Activated T-cell treated with anti-CD3 and anti-CD28 coated beads for 4 hours (primary cell): ENCODE measurements around the gene ICOS.
"Not testable (repeated sequence)": the region's sequence is repeated elsewhere in the genome, so short reads cannot be mapped to it uniquely, and the experiment has no call there.

ENCODE experiments used
- DNase-seq: peaks from one replicate; pipeline ENCODE4 v3.0.0-alpha.2; 2020

Gene ICOS

DNA sequence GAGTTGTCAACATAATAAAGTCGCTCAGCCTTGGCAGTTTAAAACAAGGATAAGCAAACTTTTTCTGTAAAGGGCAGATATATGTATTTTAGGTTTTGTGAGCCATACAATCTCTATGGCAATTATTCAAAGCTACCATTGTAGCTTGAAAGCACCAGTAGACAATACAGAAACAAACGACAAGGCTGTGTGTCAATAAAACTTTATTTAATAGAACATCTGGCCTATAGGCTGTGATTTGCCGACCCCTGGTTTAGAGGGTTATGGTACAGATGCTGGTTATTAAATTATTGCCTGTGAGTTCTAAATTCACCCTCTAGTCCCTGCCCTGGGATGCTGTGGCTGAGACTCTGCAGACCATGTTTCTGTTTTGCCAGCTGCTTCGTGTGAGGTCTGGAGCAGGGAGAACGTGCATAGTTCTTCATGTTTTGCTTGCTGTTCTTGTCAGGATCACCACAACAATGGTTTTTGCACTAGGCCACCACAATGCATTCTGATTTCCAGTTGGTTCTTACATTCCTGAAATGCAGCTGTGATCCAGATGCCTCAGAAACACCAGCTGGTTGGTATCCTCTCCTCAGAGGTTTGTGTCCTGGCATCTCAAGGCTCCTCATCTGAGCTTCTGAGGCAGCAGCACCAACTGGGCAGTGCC lies 46.6 kb downstream of the ICOS start:
- no peak for DNase-seq

DNA sequence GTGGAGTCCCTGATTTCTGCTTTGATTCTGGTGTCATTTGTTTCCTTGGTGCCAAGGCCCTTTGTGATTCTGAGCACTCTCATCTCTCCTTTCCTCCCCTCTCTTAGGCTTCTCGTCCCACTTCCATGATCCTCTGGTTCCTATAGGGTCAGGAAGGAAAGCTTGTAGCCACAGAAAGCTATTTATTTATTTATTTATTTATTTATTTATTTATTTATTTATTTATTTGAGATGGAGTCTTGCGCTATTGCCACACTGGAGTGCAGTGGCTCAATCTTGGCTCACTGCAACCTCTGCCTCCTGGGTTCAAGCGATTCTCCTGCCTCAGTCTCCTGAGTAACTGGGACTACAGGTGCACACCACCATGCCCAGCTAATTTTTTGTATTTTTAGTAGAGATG lies 49.4 kb downstream of the ICOS start:
- DNase-seq = not testable (repeated sequence)

- DNase-seq = no peak
Measured at GRCh38 chr2:203987959-203988358, 51.4 kb downstream of the ICOS start.

- DNase-seq = no peak
Measured at GRCh38 chr2:203988500-203989260, 52.1 kb downstream of the ICOS start.

- no peak for DNase-seq
Measured at GRCh38 chr2:203989521-203989920, 53.0 kb downstream of the ICOS start.

DNA sequence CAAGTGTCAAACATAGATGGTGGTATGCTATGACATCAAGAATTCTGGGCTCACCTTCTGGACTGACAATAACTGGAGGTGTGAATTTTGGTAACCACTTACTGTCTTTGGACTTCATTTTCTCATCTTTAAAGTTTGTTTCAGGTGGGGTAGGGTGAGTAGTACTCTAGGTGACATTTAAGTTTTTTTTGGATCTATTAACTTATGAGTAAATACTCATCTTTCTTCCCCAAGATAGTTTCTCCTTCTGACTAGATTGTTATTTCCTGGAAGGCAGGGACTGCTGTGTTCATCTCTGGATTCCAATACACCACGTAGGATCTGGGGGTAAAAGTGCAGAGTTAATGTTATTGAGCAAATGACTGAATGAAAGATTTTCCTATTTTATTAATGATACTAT lies 55.9 kb downstream of the ICOS start:
- no peak for DNase-seq

- no peak for DNase-seq
Measured at GRCh38 chr2:203993011-203993410, 56.4 kb downstream of the ICOS start.

DNA sequence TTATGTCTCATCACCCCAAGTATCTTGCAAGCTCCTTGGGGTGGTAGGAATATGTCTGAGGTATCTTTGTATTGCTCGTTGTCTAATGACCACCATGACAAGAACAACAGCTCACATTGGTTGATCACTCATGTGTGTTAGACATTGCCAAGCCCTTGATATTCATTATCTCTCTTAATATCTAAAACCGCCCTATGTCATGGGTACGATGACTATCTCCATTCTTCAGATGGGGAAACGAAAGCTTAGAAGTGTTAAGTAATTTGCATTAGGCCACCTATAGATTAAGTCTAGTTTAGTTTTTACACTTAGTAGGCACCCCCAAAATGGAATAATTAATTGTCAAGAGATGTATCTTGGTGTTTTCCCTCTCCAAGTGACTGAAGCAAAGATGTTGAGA lies 57.0 kb downstream of the ICOS start:
- DNase-seq = no peak

- DNase-seq = no peak
Measured at GRCh38 chr2:203994735-203995134, 58.2 kb downstream of the ICOS start.

DNA sequence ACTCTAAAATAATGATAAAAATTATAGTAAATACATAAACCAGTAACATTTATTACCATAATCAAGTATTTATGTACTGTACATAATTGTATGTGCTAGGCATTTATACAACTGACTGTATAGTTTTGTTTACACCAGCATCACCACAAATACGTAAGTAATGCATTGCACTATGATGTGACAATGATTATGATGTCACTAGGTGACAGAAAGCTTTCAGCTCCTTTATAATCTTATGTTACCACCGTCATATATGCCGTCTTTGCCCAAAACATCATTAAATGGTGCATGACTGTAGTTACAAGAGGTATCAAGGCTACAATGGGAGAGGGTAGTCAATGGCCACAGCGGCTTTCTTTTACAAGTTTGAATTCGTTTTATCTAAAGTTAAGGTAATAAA lies 60.1 kb downstream of the ICOS start:
- DNase-seq = no peak

DNA sequence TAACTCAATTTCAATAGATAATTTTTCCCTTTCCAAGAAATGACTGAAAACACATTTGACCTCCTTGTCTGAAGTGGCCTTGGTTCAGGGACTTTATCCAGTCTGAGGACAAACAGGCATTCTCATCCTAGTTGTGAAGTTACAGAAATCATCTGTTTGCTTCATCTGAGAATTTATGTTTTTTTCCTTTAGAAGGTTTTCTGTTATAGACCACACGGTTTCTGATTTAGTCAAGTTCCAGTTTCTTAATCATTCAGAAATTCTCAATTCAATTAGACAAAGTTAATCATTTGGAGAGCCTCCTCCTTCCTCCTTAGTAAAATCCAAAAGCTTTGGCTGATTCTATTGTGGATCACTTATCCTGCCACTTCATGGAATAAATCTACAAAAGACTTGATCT lies 60.9 kb downstream of the ICOS start:
- DNase-seq = no peak

DNA sequence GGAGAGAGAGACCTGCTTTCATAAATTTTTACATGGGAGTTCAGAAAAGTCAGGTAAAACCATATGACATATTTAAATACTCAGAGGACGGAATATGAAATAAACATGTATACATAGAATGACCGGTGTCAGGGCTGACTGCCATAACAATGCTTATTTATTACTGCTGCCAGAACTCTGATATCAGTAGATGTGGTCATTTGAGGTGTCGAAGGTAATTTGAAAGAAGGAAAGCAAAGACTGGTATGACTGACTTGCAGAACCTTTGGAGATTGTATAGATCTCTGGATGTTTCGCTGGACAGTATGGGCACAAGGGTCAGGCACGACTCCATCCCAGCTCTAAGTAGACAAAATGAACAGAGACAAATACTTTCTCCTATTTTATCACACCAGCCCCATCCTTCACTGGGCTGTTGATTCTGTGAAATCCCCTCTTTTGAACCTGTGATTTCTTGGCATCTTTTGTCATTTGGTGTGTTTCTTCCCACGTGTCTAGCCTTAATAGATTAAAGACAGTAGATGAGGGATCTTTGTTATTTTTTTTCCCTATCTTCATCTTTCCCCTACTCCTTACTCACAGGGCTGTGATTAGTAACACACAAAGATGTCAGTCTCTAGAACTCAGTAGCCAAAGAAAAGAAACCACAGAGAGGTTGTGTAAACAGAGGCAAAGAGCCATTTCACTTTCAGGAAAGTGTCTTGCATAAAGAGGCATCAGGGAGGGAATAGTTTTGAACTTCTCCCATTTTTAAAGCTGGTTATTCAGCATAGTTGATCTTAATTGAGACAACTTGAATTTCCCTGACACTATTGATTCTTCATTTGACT lies 61.6 kb downstream of the ICOS start:
- no peak for DNase-seq

- no peak for DNase-seq
Measured at GRCh38 chr2:203999835-204000234, 63.3 kb downstream of the ICOS start.

DNA sequence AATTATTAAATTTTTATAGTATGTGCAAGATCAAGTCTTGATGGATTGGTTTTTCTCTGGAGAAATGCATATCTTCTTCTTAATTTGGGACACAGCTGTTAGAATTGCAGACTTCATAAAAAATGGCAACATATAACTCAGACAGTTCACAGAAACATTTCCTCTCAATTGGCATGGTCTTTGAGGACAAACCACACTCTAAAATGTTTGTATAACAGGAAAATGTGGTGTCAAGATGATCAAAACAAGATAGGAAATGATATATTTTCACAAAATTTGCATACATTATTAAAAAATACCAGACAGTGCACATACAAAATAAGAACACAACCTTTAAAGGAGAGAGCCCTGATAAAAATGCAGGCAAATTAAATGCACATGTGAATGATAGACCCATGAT lies 63.9 kb downstream of the ICOS start:
- no peak for DNase-seq

GRCh38 chr2:204003276-204003990 lies 66.9 kb downstream of the ICOS start:
- no peak for DNase-seq

DNA sequence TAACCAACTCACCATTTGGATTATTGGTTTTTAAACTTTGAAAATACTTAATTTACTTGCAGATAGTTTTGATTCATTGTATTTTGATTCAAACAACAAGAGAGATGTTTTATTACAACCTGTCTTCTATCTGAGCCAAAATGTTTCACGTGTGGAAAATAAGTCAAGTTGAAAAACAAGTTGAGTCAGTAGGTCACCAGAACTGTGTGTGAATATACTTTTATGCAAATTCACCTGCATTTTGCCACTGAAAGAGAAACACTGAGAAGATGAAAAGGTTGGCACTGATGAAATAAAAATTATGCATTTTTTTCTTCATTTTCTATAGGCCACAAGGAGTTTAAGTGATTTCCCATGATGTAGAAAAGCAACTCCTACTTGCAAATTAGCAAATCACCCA lies 68.3 kb downstream of the ICOS start:
- no peak for DNase-seq

DNA sequence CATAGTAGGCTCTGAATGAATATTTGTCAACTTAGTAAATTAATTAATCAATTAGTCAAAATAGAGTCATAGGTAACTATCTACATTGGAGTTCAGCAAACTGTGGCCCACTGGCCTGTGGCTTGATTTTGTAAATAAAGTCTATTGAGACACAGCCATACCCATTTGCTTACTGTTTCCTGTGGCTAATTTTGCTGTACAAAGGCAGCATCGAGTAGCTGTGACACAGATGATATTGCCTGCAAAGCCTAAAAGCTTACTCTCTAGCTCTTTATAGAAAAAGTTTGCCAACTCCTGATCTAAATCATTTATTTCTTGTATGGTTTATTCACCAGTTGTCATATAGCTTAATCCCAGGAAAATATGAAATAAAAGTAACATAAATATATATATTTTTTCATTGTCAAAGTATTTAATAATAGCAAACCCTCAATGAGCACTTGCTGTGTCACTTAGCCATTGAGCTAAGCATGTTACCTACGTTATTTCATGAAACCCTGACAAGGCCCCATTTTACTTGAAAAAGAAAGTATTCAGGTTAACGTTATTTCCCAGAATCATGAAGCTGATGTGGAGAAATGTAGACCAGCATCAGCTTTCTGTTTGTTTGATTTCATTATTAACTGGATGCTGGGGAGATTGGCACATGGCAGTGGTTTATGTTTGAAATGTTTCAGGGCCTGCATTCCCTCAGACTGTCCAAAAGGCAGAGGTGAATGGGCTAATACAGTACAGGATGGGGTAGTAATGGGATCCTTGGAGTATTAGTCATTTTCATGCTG lies 69.6 kb downstream of the ICOS start:
- no peak for DNase-seq

- no peak for DNase-seq
Measured at GRCh38 chr2:204008352-204008751, 71.8 kb downstream of the ICOS start.

GRCh38 chr2:204010628-204011560 lies 74.3 kb downstream of the ICOS start:
- no peak for DNase-seq
